Middle frontal gyrus (tissue), 1 donor: ENCODE data around the gene RASL10B.

Experiments used
- DNase-seq: peaks from one replicate; pipeline ENCODE4 v3.0.0-alpha.2; 2015; ENCODE audit warnings: low spot score; ENCODE audit errors: extremely low spot score

The RASL10B gene

GRCh38 chr17:35765086-35765710, 33.8 kb downstream of the RASL10B start:
- no peak for DNase-seq

GRCh38 chr17:35765756-35766488, 34.5 kb downstream of the RASL10B start:
- DNase-seq = no peak

- no peak for DNase-seq
Observed at GRCh38 chr17:35766489-35766877, 35.0 kb downstream of the RASL10B start.

- DNase-seq = no peak
Observed at GRCh38 chr17:35766903-35767510, 35.6 kb downstream of the RASL10B start.

GRCh38 chr17:35768797-35769196, 37.4 kb downstream of the RASL10B start:
- DNase-seq = no peak

- no peak for DNase-seq
Observed at GRCh38 chr17:35769895-35770486, 38.6 kb downstream of the RASL10B start.

- no peak for DNase-seq
Observed at GRCh38 chr17:35773129-35773528, 41.7 kb downstream of the RASL10B start.

- no peak for DNase-seq
Observed at GRCh38 chr17:35773679-35774425, 42.4 kb downstream of the RASL10B start.

GRCh38 chr17:35774499-35774898, 43.1 kb downstream of the RASL10B start:
- no peak for DNase-seq

GRCh38 chr17:35775039-35775438, 43.6 kb downstream of the RASL10B start:
- DNase-seq = no peak

GRCh38 chr17:35775583-35775982, 44.1 kb downstream of the RASL10B start:
- DNase-seq = no peak

- DNase-seq = no peak
Observed at GRCh38 chr17:35778641-35779196, 47.3 kb downstream of the RASL10B start.

GRCh38 chr17:35780950-35781349, 49.5 kb downstream of the RASL10B start:
- DNase-seq = no peak

- no peak for DNase-seq
Observed at GRCh38 chr17:35784895-35785294, 53.5 kb downstream of the RASL10B start.

GRCh38 chr17:35786941-35787432, 55.5 kb downstream of the RASL10B start:
- DNase-seq = no peak

GRCh38 chr17:35788477-35789368, 57.3 kb downstream of the RASL10B start:
- DNase-seq = no peak

- no peak for DNase-seq
Observed at GRCh38 chr17:35790841-35791240, 59.4 kb downstream of the RASL10B start.

- DNase-seq = no peak
Observed at GRCh38 chr17:35791681-35792350, 60.4 kb downstream of the RASL10B start.
